Liver (tissue), 9 donors: Measurements from ENCODE around the gene DPPA2. TPM values are rescaled to one million over a fixed set of nuclear protein-coding genes. Genes with fewer than 3 reads are reported as not detected.

Source experiments
- DNase-seq: peaks from one replicate; pipeline ENCODE4 v3.0.0-alpha.2; 2017; ENCODE audit warnings: low spot score
- H3K27ac ChIP-seq, 2 donors: one replicate each; pipeline ENCODE4 v1.7.0; 2013; ENCODE audit warnings: inconsistent platforms in 2 of 2, low read length in 2 of 2, control low read depth in 1 of 2, low read depth in 1 of 2, mild to moderate bottlenecking in 1 of 2
- H3K27me3 ChIP-seq, 4 donors: one replicate each; pipeline versions ENCODE4 v1.6.1 to v1.7.0; 2013; ENCODE audit warnings: low read length in 3 of 4, inconsistent platforms in 1 of 4, mild to moderate bottlenecking in 1 of 4, moderate library complexity in 1 of 4; ENCODE audit not compliant: control insufficient read depth in 4 of 4, insufficient read depth in 4 of 4
- H3K36me3 ChIP-seq, 4 donors: one replicate each; pipeline versions ENCODE4 v1.6.1 to v1.7.0; 2013; ENCODE audit warnings: low read length in 3 of 4, mild to moderate bottlenecking in 3 of 4, low read depth in 1 of 4, moderate library complexity in 1 of 4; ENCODE audit not compliant: control insufficient read depth in 4 of 4, insufficient read depth in 3 of 4
- H3K4me1 ChIP-seq, 4 donors: one replicate each; pipeline versions ENCODE4 v1.6.1 to v1.7.0; 2013; ENCODE audit warnings: low read length in 3 of 4, mild to moderate bottlenecking in 3 of 4, moderate library complexity in 1 of 4; ENCODE audit not compliant: control insufficient read depth in 4 of 4, insufficient read depth in 4 of 4
- H3K4me3 ChIP-seq, 3 donors: one replicate each; pipeline versions ENCODE4 v1.6.1 to v1.7.0; 2013; ENCODE audit warnings: low read length in 3 of 3, control low read depth in 1 of 3, low read depth in 1 of 3, mild to moderate bottlenecking in 1 of 3
- H3K9ac ChIP-seq, 2 donors: one replicate each; pipeline ENCODE4 v1.7.0; 2013; ENCODE audit warnings: low read length in 2 of 2, mild to moderate bottlenecking in 2 of 2, moderate library complexity in 2 of 2, control low read depth in 1 of 2, low read depth in 1 of 2
- H3K9me3 ChIP-seq, 4 donors: one replicate each; pipeline versions ENCODE4 v1.6.1 to v1.7.0; 2013; ENCODE audit warnings: low read length in 3 of 4; ENCODE audit not compliant: control insufficient read depth in 4 of 4
- EGR1 ChIP-seq, 2 donors: IDR thresholded peaks; 2 replicates each; pipeline ENCODE4 v1.6.1; 2016 to 2018; ENCODE audit warnings: antibody characterized with exemption in 2 of 2, low read depth in 2 of 2
- FOXA1 ChIP-seq: IDR thresholded peaks from 2 replicates; pipeline ENCODE4 v1.6.1; 2016; ENCODE audit warnings: antibody characterized with exemption
- FOXA2 ChIP-seq: IDR thresholded peaks from 2 replicates; pipeline ENCODE4 v1.6.1; 2016; ENCODE audit warnings: antibody characterized with exemption
- GABPA ChIP-seq, 2 donors: IDR thresholded peaks in 1 of 2; conservative IDR thresholded peaks in 1 of 2; 2 replicates each; pipeline ENCODE4 v1.6.1; 2016; ENCODE audit warnings: antibody characterized with exemption in 2 of 2, mild to moderate bottlenecking in 1 of 2, moderate library complexity in 1 of 2
- HNF4A ChIP-seq, 2 donors: conservative IDR thresholded peaks; 2 replicates each; pipeline ENCODE4 v1.6.1; 2016; ENCODE audit warnings: antibody characterized with exemption in 2 of 2, mild to moderate bottlenecking in 2 of 2
- NR2F2 ChIP-seq: IDR thresholded peaks from 2 replicates; pipeline ENCODE4 v1.6.1; 2016; ENCODE audit warnings: antibody characterized with exemption
- RXRA ChIP-seq, 2 donors: IDR thresholded peaks; 2 replicates each; pipeline ENCODE4 v1.6.1; 2017 to 2018; ENCODE audit warnings: antibody characterized with exemption in 2 of 2, mild to moderate bottlenecking in 1 of 2
- SP1 ChIP-seq: IDR thresholded peaks from 2 replicates; pipeline ENCODE4 v1.6.1; 2018; ENCODE audit warnings: antibody characterized with exemption, mild to moderate bottlenecking
- TAF1 ChIP-seq: conservative IDR thresholded peaks from 2 replicates; pipeline ENCODE4 v1.6.1; 2016; ENCODE audit warnings: antibody characterized with exemption, mild to moderate bottlenecking
- WGBS: extraction: QIAGEN DNeasy Blood & Tissue Kit; methylation state at CpG from one replicate; pipeline ENCODE4 v1.1.7; 2013; 5-methylcytosine and 5-hydroxymethylcytosine counted together
- polyA plus RNA-seq, 2 donors: library from polyadenylated mRNA; stranded (reverse) in 1 of 2; unstranded in 1 of 2; fragments of 200-250 nt in 1 of 2; fragments of >200 nt in 1 of 2; fragmentation: Nextera tagmentation in 1 of 2; extraction: Ambion mirVana in 1 of 2; gene quantifications; one replicate each; pipeline versions ENCODE4 v1.2.1 to v1.2.3, GENCODE V29; 2013 to 2015
- total RNA-seq, 2 donors: library from RNA; depleted of rRNA; stranded (reverse); fragments of >200 nt; gene quantifications; one replicate each; pipeline ENCODE4 v1.2.3, GENCODE V29; 2014
- TF ChIP-seq, protein P1 (sequence below): IDR thresholded peaks from 2 replicates; pipeline ENCODE4 v1.6.1; 2016; ENCODE audit warnings: antibody characterized with exemption
- TF ChIP-seq, protein P2 (sequence below): fragments of 150-350 bp; IDR thresholded peaks from 2 replicates; pipeline ENCODE4 v1.5.1; 2017; ENCODE audit warnings: improper control_type of control experiment, low read depth, low read length; ENCODE audit not compliant: missing input control
- TF ChIP-seq, protein P3 (sequence below): IDR thresholded peaks from 2 replicates; pipeline ENCODE4 v1.6.1; 2016; ENCODE audit warnings: antibody characterized with exemption, mild to moderate bottlenecking
- donor health status: healthy.
- donor health status: healthy.
- donor health status: healthy.
- donor health status: healthy.
- donor health status: healthy.

Gene DPPA2
- total and polyA plus RNA-seq, 4 donors: not detected

DNA sequence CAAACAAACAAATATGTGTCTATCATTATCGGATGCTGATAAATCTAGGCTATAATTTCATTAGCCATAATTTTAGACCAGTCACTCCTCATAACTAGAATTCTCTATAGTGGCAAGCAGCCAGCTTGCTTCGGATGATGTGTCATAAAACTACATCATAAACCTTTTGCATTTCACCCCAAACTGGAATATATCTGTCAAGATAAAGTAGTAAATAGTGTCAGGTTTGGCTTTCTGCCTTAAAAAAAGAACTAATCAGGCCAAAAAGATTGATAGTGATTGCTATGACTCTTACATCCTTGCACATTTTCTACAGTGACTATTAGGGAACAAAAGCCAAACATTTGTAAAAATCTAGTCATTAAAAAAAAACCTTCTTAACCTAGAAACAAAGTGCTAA, 51.0 kb downstream of the DPPA2 start:
- Histone ChIP-seq H3K27me3 (no peaks in the 10 kb centered on the region), H3K4me1 (no peaks in the 10 kb centered on the region), H3K9me3 (no peaks in the 10 kb centered on the region), H3K4me3 (no peak overlapping the region), H3K36me3 (no peaks in the 10 kb centered on the region), H3K27ac (no peak overlapping the region), H3K9ac (no peak overlapping the region)
- no peak for DNase-seq
- TF ChIP-seq, protein P1, sequence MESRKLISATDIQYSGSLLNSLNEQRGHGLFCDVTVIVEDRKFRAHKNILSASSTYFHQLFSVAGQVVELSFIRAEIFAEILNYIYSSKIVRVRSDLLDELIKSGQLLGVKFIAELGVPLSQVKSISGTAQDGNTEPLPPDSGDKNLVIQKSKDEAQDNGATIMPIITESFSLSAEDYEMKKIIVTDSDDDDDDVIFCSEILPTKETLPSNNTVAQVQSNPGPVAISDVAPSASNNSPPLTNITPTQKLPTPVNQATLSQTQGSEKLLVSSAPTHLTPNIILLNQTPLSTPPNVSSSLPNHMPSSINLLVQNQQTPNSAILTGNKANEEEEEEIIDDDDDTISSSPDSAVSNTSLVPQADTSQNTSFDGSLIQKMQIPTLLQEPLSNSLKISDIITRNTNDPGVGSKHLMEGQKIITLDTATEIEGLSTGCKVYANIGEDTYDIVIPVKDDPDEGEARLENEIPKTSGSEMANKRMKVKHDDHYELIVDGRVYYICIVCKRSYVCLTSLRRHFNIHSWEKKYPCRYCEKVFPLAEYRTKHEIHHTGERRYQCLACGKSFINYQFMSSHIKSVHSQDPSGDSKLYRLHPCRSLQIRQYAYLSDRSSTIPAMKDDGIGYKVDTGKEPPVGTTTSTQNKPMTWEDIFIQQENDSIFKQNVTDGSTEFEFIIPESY: no peak
- TF ChIP-seq, protein P2, sequence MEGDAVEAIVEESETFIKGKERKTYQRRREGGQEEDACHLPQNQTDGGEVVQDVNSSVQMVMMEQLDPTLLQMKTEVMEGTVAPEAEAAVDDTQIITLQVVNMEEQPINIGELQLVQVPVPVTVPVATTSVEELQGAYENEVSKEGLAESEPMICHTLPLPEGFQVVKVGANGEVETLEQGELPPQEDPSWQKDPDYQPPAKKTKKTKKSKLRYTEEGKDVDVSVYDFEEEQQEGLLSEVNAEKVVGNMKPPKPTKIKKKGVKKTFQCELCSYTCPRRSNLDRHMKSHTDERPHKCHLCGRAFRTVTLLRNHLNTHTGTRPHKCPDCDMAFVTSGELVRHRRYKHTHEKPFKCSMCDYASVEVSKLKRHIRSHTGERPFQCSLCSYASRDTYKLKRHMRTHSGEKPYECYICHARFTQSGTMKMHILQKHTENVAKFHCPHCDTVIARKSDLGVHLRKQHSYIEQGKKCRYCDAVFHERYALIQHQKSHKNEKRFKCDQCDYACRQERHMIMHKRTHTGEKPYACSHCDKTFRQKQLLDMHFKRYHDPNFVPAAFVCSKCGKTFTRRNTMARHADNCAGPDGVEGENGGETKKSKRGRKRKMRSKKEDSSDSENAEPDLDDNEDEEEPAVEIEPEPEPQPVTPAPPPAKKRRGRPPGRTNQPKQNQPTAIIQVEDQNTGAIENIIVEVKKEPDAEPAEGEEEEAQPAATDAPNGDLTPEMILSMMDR: no peak
- TF ChIP-seq, protein P3, sequence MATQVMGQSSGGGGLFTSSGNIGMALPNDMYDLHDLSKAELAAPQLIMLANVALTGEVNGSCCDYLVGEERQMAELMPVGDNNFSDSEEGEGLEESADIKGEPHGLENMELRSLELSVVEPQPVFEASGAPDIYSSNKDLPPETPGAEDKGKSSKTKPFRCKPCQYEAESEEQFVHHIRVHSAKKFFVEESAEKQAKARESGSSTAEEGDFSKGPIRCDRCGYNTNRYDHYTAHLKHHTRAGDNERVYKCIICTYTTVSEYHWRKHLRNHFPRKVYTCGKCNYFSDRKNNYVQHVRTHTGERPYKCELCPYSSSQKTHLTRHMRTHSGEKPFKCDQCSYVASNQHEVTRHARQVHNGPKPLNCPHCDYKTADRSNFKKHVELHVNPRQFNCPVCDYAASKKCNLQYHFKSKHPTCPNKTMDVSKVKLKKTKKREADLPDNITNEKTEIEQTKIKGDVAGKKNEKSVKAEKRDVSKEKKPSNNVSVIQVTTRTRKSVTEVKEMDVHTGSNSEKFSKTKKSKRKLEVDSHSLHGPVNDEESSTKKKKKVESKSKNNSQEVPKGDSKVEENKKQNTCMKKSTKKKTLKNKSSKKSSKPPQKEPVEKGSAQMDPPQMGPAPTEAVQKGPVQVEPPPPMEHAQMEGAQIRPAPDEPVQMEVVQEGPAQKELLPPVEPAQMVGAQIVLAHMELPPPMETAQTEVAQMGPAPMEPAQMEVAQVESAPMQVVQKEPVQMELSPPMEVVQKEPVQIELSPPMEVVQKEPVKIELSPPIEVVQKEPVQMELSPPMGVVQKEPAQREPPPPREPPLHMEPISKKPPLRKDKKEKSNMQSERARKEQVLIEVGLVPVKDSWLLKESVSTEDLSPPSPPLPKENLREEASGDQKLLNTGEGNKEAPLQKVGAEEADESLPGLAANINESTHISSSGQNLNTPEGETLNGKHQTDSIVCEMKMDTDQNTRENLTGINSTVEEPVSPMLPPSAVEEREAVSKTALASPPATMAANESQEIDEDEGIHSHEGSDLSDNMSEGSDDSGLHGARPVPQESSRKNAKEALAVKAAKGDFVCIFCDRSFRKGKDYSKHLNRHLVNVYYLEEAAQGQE: no peak
- TF ChIP-seq FOXA1: no peak
- no peak for TF ChIP-seq GABPA (IDR thresholded peaks at IDR 0.05 in 1 of 2, conservative IDR thresholded peaks at IDR 0.05 in 1 of 2)
- no peak for TF ChIP-seq EGR1 (IDR thresholded peaks at IDR 0.05; ENCODE audit: low read depth in 2 of 2)
- TF ChIP-seq TAF1: no peak
- TF ChIP-seq HNF4A (conservative IDR thresholded peaks at IDR 0.05): no peak
- WGBS: 69% methylated on average over 2 of the region's 2 CpGs

DNA sequence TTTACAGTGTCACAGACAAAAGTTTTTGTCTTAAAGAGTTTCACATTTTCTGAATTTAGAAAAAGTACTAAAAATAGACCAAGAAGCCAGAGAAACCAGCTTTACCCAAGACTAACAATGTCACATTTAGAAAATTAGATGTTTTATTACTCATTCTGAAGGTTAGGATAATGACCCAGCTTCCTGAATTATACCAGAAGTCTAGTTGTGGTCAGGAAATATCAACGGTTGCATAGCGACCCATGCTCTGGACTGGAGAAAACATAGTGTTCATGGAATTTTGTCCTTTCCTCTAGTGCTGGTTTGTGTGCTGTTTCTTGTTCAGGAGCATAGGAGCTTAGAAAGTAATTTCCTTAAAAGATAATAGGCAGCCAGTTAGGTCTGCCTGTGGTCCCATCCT, 59.0 kb downstream of the DPPA2 start:
- TF ChIP-seq, protein P3: peak; percentile 38
- peak in 1 of 2 donors; percentile 16 for TF ChIP-seq RXRA (IDR thresholded peaks at IDR 0.05)
- TF ChIP-seq SP1: no peak
- TF ChIP-seq FOXA2: no peak
- TF ChIP-seq NR2F2: peak; percentile 58
- TF ChIP-seq EGR1 (IDR thresholded peaks at IDR 0.05; ENCODE audit: low read depth in 2 of 2): no peak
- TF ChIP-seq TAF1: no peak
- TF ChIP-seq, protein P2: no peak
- TF ChIP-seq FOXA1: no peak
- Histone ChIP-seq H3K9me3 (no peaks in the 10 kb centered on the region), H3K4me3 (no peak overlapping the region), H3K27ac (no peak overlapping the region), H3K4me1 (no peaks in the 10 kb centered on the region), H3K9ac (no peak overlapping the region), H3K27me3 (no peaks in the 10 kb centered on the region), H3K36me3 (no peaks in the 10 kb centered on the region)
- DNase-seq: no peak
- WGBS: 53% methylated on average over 2 of the region's 2 CpGs
